ENCODE measurements around the gene EIF3F. TPM values are rescaled to one million over a fixed set of nuclear protein-coding genes. Genes with fewer than 3 reads are reported as not detected.

The EIF3F gene
- total and polyA plus RNA-seq, 9 of the 15 experiments (the other 6 are each of a cell fraction or from before 2014, with no cell fraction given), result 50.1 to 259 (median 135) TPM

- DNase-seq (ENCODE audit: extremely low read depth in 1 of 4, low spot score in 3 of 4), result no peak
- no peak for ATAC-seq
- Histone ChIP-seq H3K4me3 (no peak overlapping the region), H3K9ac (ENCODE audit: insufficient read depth in 1 of 2, low read depth in 2 of 2, low read length in 2 of 2) (no peak overlapping the region), H3K4me1 (replicated peaks in 1 of 2; ENCODE audit: control insufficient read depth in 2 of 2, insufficient read depth in 2 of 2, low read length in 2 of 2) (no peaks in the 10 kb centered on the region; a peak in 2 of 5 replicates), H2AFZ (ENCODE audit: low read depth, low read length) (no peak overlapping the region), H3K27ac (ENCODE audit: extremely low read depth, low read depth, low read length) (no peak overlapping the region), H4K20me1 (replicated peaks; ENCODE audit: control insufficient read depth, insufficient read depth, low read length) (no peaks in the 10 kb centered on the region), H3K9me3 (replicated peaks; ENCODE audit: control insufficient read depth, insufficient read depth, low read depth, low read length) (no peaks in the 10 kb centered on the region), H3K9me1 (ENCODE audit: control insufficient read depth, insufficient read depth, low read length) (no peaks in the 10 kb centered on the region), H3K27me3 (ENCODE audit: control insufficient read depth in 2 of 2, insufficient read depth in 2 of 2, low read length in 2 of 2) (peaks cover 8 to 30% of the 10 kb centered on the region in 2 experiments; a peak in 4 of 5 replicates), H3K36me3 (ENCODE audit: control insufficient read depth, insufficient read depth, low read length) (no peaks in the 10 kb centered on the region), H3K79me2 (ENCODE audit: control insufficient read depth, insufficient read depth, low read length) (no peaks in the 10 kb centered on the region), H3K4me2 (ENCODE audit: insufficient read depth, low read length) (no peak overlapping the region)
- FAIRE-seq, result no peak
- ChIA-PET CTCF (ENCODE audit: low intra/inter-chr PET ratio) (interaction anchor here (0.6 kb wide), 1 partner anchor 53 kb away, joined by 3 read pairs; no protein-coding TSS in a partner anchor), POLR2A (no interaction called here)
- intact Hi-C loops (cut with micrococcal nuclease) (no loop called here), in situ Hi-C loops (cut with MboI) (no loop called here)
- WGBS (ENCODE audit: insufficient coverage, low coverage, missing lambda C conversion rate), result 2% methylated on average over 3 of the region's 3 CpGs
- BruUV-seq (replicated peaks), result no TSS peak
- TF ChIP-seq CEBPG (CRISPR knock-in tag; IDR thresholded peaks at IDR 0.05) (no peak), CEBPG (tag; conservative IDR thresholded peaks at IDR 0.05 in 1 of 2, IDR thresholded peaks at IDR 0.05 in 1 of 2) (peak in 1 of 2 experiments; percentile 71; a peak in 2 of 4 replicates), SFPQ (IDR thresholded peaks at IDR 0.05; ENCODE audit: low read depth, low read length) (no peak), CEBPB (tag; IDR thresholded peaks at IDR 0.05) (peak; percentile 72), HDAC1 (IDR thresholded peaks at IDR 0.05) (no peak), ZNF407 (IDR thresholded peaks at IDR 0.05; ENCODE audit: low read depth) (no peak), BMI1 (IDR thresholded peaks at IDR 0.05; ENCODE audit: low read length) (no peak)
Measured at GRCh38 chr11:8026982-8027381, 39.8 kb downstream of the EIF3F start.

All from K562 (cell line).